Stomach (tissue), 19 donors: ENCODE data around the gene KLHL14. TPM values are rescaled to one million over a fixed set of nuclear protein-coding genes. Genes with fewer than 3 reads are reported as not detected.

Experiments
- DNase-seq, 2 donors: peaks; one replicate each; pipeline versions ENCODE4 v3.0.0 to v3.0.0-alpha.2; 2013 to 2019
- H3K27ac ChIP-seq, 5 donors: fragments of 200-600 bp in 4 of 5; sonication (generic) in 4 of 5; one replicate each; pipeline ENCODE4 v1.5.1; 2013 to 2019; ENCODE audit warnings: mild to moderate bottlenecking in 1 of 5, moderate library complexity in 1 of 5
- H3K27me3 ChIP-seq, 3 donors: fragments of 200-600 bp; sonication (generic); one replicate each; pipeline ENCODE4 v1.5.1; 2017 to 2019; ENCODE audit warnings: mixed run types in 1 of 3
- H3K36me3 ChIP-seq, 4 donors: fragments of 200-600 bp; sonication (generic); 1 replicate in 3 of 4; 2 replicates in 1 of 4; pipeline ENCODE4 v1.5.1; 2016 to 2019
- H3K4me1 ChIP-seq, 4 donors: fragments of 200-600 bp; sonication (generic); one replicate each; pipeline ENCODE4 v1.5.1; 2016 to 2019
- H3K4me3 ChIP-seq, 4 donors: fragments of 200-600 bp; sonication (generic) in 3 of 4; one replicate each; pipeline ENCODE4 v1.5.1; 2016 to 2019; ENCODE audit warnings: mild to moderate bottlenecking in 1 of 4
- H3K9me3 ChIP-seq, 4 donors: fragments of 200-600 bp; sonication (generic); one replicate each; pipeline ENCODE4 v1.5.1; 2016 to 2019
- CTCF ChIP-seq, 7 experiments: fragments of 450-650 bp in 4 of 7; fragments of 200-600 bp in 3 of 7; sonication (generic) in 3 of 7; IDR thresholded peaks; one replicate each; pipeline ENCODE4 v1.5.1; 2016 to 2019; ENCODE audit warnings: antibody characterized with exemption in 7 of 7, control low read depth in 2 of 7, mild to moderate bottlenecking in 1 of 7
- EP300 ChIP-seq: sonication (generic); formaldehyde crosslinking; IDR thresholded peaks from one replicate; pipeline ENCODE4 v1.6.1; 2017; ENCODE audit warnings: antibody characterized with exemption
- POLR2A ChIP-seq, 4 donors: fragments of 450-650 bp; IDR thresholded peaks; one replicate each; pipeline ENCODE4 v1.6.1; 2016; ENCODE audit warnings: antibody characterized with exemption in 4 of 4, control low read depth in 2 of 4, mild to moderate bottlenecking in 1 of 4, moderate library complexity in 1 of 4
- POLR2AphosphoS5 ChIP-seq, 3 donors: sonication (generic); formaldehyde crosslinking; IDR thresholded peaks; one replicate each; pipeline ENCODE4 v1.6.1; 2016; ENCODE audit warnings: antibody characterized with exemption in 3 of 3
- WGBS, 5 donors: extraction: QIAGEN DNeasy Blood & Tissue Kit in 3 of 5; methylation state at CpG; one replicate each; pipeline versions ENCODE4 v1.1.5 to v1.1.7; 2013 to 2018; 5-methylcytosine and 5-hydroxymethylcytosine counted together
- intact Hi-C: fragments of 100-400 bp; cut with DNase I; formaldehyde crosslinking; loops from one replicate; pipeline ENCODE4 v1.15.1; 2023; ENCODE audit warnings: low total_unique reads
- long read RNA-seq, 10 donors: transcript quantifications; one replicate each; lab custom pipeline, GENCODE V29; 2026
- polyA plus RNA-seq, 3 donors: library from polyadenylated mRNA; stranded (reverse); fragments of 200-250 nt; gene quantifications; one replicate each; pipeline ENCODE4 v1.2.3, GENCODE V29; 2013
- total RNA-seq, 5 donors: library from RNA; depleted of rRNA; stranded (reverse); fragments of >200 nt; gene quantifications; one replicate each; pipeline versions ENCODE4 v1.1.0 to v1.2.3, GENCODE V29; 2014 to 2016
- donor health status: healthy with polysubstance abuse.
- donor health status: Bipolar disorder and iron deficiency.
- donor health status: healthy.

The KLHL14 gene
- total RNA-seq (1 to 10 TPM in 1 of 5 donors, under 1 TPM in 1, not detected in 3; 0.55 to 3.5 TPM), polyA plus RNA-seq (under 1 TPM in 2 of 3 donors, not detected in 1; 0.15 to 0.28 TPM)
- long read RNA-seq, donor 1, result 0 reads
- long read RNA-seq, donor 2, result 0 reads
- long read RNA-seq, donor 3, result 0 reads
- long read RNA-seq, donor 4, result 0 reads
- long read RNA-seq, donor 5, result 0 reads
- long read RNA-seq, donor 6, result 0 reads
- long read RNA-seq, donor 7, result 0 reads
- long read RNA-seq, donor 8, result 0 reads
- long read RNA-seq, donor 9, result 0 reads
- long read RNA-seq, donor 10, result 0 reads

DNA sequence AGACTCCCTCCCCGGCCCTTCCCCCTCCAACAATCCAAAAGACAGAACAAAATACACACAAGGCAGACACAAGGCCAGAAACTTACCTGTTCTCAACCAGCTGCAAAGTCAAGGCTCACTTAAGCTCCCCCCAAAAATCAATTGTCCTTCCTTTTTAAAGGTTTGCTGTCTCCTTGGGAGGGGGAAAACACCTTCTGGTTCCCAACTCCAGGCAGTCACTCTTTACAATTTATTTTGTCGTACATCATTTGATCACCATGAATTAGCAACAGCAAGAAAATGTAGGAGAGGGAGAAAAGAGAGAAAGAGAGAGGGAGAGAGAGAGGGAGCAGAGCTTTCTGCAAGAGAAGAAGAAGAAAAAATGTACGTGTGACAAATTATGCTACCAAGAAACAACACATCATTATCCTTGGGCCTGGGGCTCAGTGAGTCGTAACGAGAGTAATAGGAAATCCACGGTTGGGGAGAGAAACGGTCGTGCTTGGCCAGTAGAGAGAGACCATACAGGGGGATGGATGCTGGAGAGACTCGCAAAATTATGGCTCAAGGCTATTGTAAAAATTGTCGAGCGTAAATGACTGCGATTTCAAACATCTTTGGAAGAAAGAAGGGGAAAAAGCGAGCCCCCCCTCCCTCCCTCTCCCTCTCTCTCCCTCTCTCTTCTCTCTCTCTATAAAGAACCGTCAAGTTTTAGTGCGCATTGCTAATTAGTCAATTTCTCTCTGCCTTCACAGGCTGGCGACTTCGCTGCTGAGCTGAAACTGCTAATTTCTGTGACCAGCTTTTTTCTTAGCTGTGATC is at the start of gene KLHL14:
Gene KLHL14, minus strand, starts transcription at position 443 of the 801 bp plus-strand sequence. CDS start 2,432 bp downstream, outside the sequence.
- DNase-seq, result no peak
- H3K4me1 ChIP-seq, result peaks cover 23 to 31% (median 29%) of the 10 kb centered on the region in 4 donors
- H3K27me3 ChIP-seq, result peaks cover 0 to 54% (median 37%) of the 10 kb centered on the region in 3 donors
- no peak within 1 kb of the TSS for H3K27ac ChIP-seq
- no peaks in the 10 kb centered on the region for H3K9me3 ChIP-seq
- H3K36me3 ChIP-seq, result no peaks in the 10 kb centered on the region
- intact Hi-C loops, result no loop called here
- WGBS, 5 donors, result 36 to 52% (median 44%) methylated on average over 17 of the region's 17 CpGs
- peak within 1 kb of the TSS; percentile 43 to 61 (median 52) for H3K4me3 ChIP-seq
- TF ChIP-seq EP300 (no peak), CTCF (IDR thresholded peaks at IDR 0.05) (no peak), POLR2AphosphoS5 (IDR thresholded peaks at IDR 0.05) (no peak), POLR2A (IDR thresholded peaks at IDR 0.05) (no peak)

DNA sequence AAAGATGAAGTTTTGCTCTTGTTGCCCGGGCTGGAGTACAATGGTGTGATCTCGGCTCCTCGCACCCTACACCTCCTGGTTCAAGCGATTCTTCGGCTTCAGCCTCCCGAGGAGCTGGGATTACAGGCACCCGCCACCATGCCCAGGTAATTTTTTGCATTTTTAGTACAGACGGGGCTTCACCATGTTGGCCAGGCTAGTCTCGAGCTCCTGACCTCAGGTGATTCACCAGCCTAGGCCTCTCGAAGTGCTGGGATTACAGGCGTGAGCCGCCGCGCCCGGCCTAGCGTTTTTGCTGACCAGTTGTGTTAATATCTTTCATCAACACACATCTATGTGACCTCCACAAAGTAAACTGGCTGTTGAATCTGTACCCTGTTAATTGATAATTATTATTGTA is 49.4 kb upstream of the KLHL14 start:
- H3K36me3 ChIP-seq, result no peaks in the 10 kb centered on the region
- H3K9me3 ChIP-seq, result no peaks in the 10 kb centered on the region
- H3K27ac ChIP-seq, result no peak overlapping the region
- H3K27me3 ChIP-seq, result no peaks in the 10 kb centered on the region
- intact Hi-C loops, result no loop called here
- H3K4me3 ChIP-seq, result no peak overlapping the region
- no peaks in the 10 kb centered on the region for H3K4me1 ChIP-seq
- 83 to 91% (median 88%) methylated on average over 16 of the region's 16 CpGs for WGBS, 5 donors
- TF ChIP-seq POLR2AphosphoS5 (IDR thresholded peaks at IDR 0.05), result no peak
- TF ChIP-seq POLR2A (IDR thresholded peaks at IDR 0.05), result no peak
- no peak for TF ChIP-seq CTCF (IDR thresholded peaks at IDR 0.05)
- no peak for TF ChIP-seq EP300
- DNase-seq, result no peak

GRCh38 chr18:32815881-32816280 is 43.1 kb upstream of the KLHL14 start:
- no peak overlapping the region for H3K27ac ChIP-seq
- H3K36me3 ChIP-seq, result no peaks in the 10 kb centered on the region
- H3K4me1 ChIP-seq, result no peaks in the 10 kb centered on the region
- 69 to 79% (median 74%) methylated on average over 3 of the region's 3 CpGs for WGBS, 5 donors
- H3K4me3 ChIP-seq, result no peak overlapping the region
- H3K9me3 ChIP-seq, result no peaks in the 10 kb centered on the region
- TF ChIP-seq CTCF (IDR thresholded peaks at IDR 0.05) (no peak), EP300 (no peak), POLR2AphosphoS5 (IDR thresholded peaks at IDR 0.05) (no peak), POLR2A (IDR thresholded peaks at IDR 0.05) (no peak)
- H3K27me3 ChIP-seq, result no peaks in the 10 kb centered on the region
- no peak for DNase-seq
- intact Hi-C loops, result no loop called here

GRCh38 chr18:32812342-32812741 is 39.5 kb upstream of the KLHL14 start:
- no peak for DNase-seq
- Histone ChIP-seq H3K36me3 (no peaks in the 10 kb centered on the region), H3K27ac (no peak overlapping the region), H3K9me3 (no peaks in the 10 kb centered on the region), H3K27me3 (no peaks in the 10 kb centered on the region), H3K4me3 (no peak overlapping the region), H3K4me1 (no peaks in the 10 kb centered on the region)
- WGBS, 5 donors, result 31 to 73% (median 60%) methylated on average over 3 of the region's 3 CpGs
- TF ChIP-seq CTCF (IDR thresholded peaks at IDR 0.05) (no peak), EP300 (no peak), POLR2AphosphoS5 (IDR thresholded peaks at IDR 0.05) (no peak), POLR2A (IDR thresholded peaks at IDR 0.05) (no peak)
- intact Hi-C loops, result no loop called here
